Mammary epithelial cell (primary cell): ENCODE data around the gene PRH2.

Experiments used
- CTCF ChIP-seq, 2 donors: IDR thresholded peaks in 1 of 2; conservative IDR thresholded peaks in 1 of 2; 2 replicates each; pipeline ENCODE4 v1.5.1; 2011 to 2012; ENCODE audit warnings: inconsistent platforms in 2 of 2, low read length in 2 of 2, mild to moderate bottlenecking in 2 of 2, control low read depth in 1 of 2, low read depth in 1 of 2; ENCODE audit not compliant: insufficient read depth in 1 of 2; ENCODE audit errors: extremely low read depth in 1 of 2
- EZH2 ChIP-seq: IDR thresholded peaks from 2 replicates; pipeline ENCODE4 v1.6.1; 2012; ENCODE audit warnings: low read length, inconsistent platforms, borderline replicate concordance

DNA sequence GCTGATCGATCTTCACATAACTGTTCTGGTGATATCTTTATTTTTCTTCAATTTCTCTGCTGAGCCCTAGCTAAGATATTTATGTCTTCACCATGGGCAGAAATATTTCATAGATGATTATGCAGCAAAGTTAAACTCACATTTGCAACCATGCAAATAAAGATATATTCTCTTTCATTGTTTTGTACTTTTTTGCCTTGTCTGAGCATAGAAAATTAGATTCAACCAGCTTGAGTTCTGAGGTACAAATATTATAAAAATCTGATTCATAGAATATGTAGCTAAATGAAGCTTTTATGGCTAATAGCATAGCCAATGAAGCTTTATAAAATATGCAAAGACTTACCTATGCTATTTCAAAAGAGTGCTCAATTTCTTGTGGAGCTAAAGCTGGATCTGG, 19.6 kb upstream of the PRH2 start, which contains the start of gene TAS2R13:
- no peak for TF ChIP-seq CTCF (conservative IDR thresholded peaks at IDR 0.05 in 1 of 2, IDR thresholded peaks at IDR 0.05 in 1 of 2; ENCODE audit: extremely low read depth in 1 of 2, insufficient read depth in 1 of 2, low read depth in 1 of 2, low read length in 2 of 2)
- TF ChIP-seq EZH2 = no peak
